GM12865 (cell line): ENCODE data around the gene DTNB.

Source experiments
- DNase-seq: peaks from one replicate; pipeline ENCODE4 v3.0.0; 2010; ENCODE audit warnings: low read depth
- H3K4me3 ChIP-seq: 2 replicates; pipeline ENCODE4 v1.5.1; 2011; ENCODE audit warnings: mild to moderate bottlenecking, low read depth, low read length, control low read depth
- TF ChIP-seq, protein P1 (sequence below): IDR thresholded peaks from 2 replicates; pipeline ENCODE4 v1.5.1; 2011; ENCODE audit warnings: low read length, control low read depth, low read depth, inconsistent platforms; ENCODE audit not compliant: insufficient read depth; ENCODE audit errors: missing control alignments

DTNB gene

DNA sequence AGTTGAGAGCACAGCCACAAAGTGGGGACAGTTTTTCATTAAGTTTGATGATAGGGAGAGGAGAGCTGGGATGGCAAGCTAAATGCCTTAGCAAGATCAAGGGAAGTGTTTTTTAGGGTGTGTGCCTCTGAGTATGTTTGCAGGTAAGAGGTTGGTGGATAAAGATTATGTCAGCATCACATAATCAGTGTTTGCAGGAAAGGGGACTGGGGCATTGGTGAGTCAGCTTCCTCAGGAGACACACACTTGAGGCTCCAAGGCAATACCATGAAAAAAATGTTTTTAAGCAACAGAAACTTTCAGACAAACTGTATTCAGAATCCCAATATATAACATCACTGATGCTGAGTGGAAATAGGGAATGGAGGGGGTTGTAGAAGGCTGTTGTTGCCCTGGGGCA lies 25.4 kb upstream of the DTNB start:
- TF ChIP-seq, protein P1, sequence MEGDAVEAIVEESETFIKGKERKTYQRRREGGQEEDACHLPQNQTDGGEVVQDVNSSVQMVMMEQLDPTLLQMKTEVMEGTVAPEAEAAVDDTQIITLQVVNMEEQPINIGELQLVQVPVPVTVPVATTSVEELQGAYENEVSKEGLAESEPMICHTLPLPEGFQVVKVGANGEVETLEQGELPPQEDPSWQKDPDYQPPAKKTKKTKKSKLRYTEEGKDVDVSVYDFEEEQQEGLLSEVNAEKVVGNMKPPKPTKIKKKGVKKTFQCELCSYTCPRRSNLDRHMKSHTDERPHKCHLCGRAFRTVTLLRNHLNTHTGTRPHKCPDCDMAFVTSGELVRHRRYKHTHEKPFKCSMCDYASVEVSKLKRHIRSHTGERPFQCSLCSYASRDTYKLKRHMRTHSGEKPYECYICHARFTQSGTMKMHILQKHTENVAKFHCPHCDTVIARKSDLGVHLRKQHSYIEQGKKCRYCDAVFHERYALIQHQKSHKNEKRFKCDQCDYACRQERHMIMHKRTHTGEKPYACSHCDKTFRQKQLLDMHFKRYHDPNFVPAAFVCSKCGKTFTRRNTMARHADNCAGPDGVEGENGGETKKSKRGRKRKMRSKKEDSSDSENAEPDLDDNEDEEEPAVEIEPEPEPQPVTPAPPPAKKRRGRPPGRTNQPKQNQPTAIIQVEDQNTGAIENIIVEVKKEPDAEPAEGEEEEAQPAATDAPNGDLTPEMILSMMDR = no peak
- H3K4me3 ChIP-seq = no peak overlapping the region
- DNase-seq = no peak

DNA sequence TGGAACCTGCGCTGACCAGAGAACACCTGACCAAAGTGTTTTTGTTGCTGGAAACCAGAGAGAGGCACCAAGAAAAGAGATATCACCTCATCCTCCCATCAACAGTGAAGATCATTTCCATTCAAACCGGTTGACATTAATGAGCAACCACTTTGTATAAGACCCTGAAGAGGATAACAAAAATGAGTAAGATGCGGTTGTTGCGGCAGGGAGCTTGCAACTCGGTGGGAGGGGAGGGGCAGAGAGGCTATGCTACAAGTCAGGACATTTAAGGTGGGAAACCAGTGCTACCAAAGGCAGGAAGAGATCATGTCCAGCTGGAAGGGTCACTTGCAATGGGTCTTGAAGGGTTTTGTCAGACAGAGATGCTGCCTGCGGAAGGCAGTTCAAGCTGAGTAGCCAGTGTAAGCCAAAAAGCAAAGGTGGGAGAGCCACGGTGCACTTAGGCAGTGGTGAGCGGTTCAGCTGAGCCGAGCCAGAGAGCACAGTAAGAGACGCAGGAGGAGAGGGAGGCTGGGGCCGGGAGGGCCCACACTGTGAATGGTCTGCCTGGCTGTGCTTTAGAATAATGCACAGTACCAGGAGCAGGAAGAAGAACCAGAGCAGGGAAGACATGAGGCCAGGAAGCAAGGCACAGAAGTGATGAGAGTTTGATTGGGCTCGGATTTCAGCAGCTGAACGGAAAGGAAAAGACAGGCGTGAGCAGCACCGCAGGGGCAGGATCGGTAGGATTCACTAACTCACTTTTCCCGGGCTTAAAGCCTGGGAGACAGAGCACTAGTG lies 24.4 kb upstream of the DTNB start:
- DNase-seq = no peak

DNA sequence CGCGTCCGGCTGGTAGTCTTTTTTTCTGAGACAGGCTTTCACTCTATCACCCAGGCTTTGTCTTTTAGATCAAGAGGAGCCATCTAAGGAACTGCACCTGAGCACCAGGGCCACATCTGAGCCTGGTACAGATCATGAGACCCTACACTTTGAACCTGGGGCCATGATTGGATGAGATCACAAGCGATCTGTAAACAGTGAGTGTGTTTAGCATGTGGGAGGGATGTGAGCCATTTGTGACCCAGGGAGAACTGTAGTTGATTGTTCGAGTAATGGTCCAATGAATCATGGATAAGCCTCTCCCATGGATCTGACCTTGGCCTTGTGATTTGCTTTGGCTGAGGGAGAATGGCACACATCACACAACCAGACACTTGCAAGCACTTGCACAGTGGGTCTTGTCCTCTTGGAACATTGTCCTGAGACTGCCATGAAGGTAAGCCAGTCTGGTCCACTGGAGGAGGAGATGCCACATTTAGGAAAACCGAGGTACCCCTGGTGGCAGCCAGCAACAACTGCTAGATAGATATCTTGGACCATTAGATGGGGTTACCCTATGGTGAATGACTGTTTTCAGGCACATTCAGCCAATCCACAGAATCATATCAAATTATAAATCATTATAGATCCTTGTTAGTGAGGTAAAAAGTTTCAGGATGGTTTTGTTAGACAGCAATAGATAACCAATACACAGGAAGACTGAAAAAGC lies 19.5 kb upstream of the DTNB start:
- no peak overlapping the region for H3K4me3 ChIP-seq
- DNase-seq = no peak
- TF ChIP-seq, protein P1 = no peak

More for the DNA sequence above, 24.4 kb upstream of the DTNB start:
- TF ChIP-seq, protein P1 = no peak
- no peak overlapping the region for H3K4me3 ChIP-seq

DNA sequence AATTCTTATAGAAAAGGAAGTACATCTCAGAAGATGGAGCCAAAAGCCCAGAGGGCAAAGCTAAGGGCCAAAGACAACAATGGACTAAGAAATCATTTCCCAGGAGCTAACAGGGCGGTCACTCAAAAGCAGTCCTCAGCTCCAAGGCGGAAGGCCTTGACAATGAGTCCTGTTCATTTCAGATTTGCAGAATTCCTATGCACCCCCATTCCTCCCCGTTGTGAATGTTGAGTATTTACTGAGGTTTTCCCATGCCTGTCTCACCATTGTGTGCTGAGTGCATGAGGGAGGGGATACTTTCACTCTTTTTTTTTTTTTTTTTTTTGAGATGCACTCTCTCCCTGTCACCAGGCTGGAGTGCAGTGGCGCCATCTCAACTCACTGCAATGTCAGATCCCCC lies 18.8 kb upstream of the DTNB start:
- DNase-seq = no peak
- TF ChIP-seq, protein P1 = no peak
- no peak overlapping the region for H3K4me3 ChIP-seq

DNA sequence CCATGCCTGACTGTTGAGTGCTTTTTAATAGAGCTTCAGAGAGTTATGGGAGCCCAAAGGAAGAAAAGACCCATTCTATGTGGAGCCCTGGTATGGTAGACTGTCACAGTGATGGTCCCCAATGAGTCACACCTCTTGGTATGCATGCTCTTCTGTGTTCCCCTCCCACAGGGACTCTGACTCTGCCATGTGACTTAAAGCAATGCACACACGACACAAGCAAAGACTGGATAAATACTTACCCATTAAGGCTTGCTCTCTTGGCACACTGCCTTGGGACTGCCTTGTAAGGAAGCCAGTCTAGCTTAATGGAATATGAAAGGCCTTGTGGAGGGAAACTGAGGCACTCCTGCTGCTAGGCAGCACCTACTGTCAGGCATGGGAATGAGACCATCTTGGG lies 16.7 kb upstream of the DTNB start:
- no peak for DNase-seq
- TF ChIP-seq, protein P1 = no peak
- no peak overlapping the region for H3K4me3 ChIP-seq

DNA sequence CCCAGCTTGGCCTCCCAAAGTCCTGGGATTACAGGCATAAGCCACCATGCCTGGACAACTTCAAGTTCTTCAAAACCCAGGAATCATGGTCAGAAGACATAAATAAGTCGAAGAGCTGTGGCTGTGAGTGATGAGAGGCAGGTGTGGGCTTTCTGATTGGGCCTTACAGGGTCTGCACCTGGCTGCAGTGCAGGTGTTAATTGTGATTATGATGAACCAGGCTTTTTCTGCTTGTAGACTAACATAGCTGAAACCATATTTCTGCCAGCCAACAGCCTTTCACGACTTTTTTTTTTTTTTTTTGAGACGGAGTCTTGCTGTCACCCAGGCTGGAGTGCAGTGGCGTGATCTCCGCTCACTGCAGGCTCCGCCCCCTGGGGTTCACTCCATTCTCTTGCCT lies 14.9 kb upstream of the DTNB start:
- no peak for DNase-seq
- TF ChIP-seq, protein P1 = no peak

More for the DNA sequence above, 14.9 kb upstream of the DTNB start:
- no peak overlapping the region for H3K4me3 ChIP-seq
